Mesodermal cell (in vitro differentiated cells): ENCODE measurements around the gene WHAMM.
A peak's percentile ranks its signal among the peaks of the same experiment; 100 is the strongest.

Experiments
- H3K27ac ChIP-seq: 2 replicates; pipeline ENCODE4 v1.7.0; 2013; ENCODE audit warnings: mild to moderate bottlenecking, low read depth, low read length, moderate library complexity; ENCODE audit not compliant: severe bottlenecking
- H3K36me3 ChIP-seq: 2 replicates; pipeline ENCODE4 v1.7.1; 2013; ENCODE audit warnings: mild to moderate bottlenecking, low read length, moderate library complexity; ENCODE audit not compliant: control insufficient read depth, insufficient read depth
- H3K4me1 ChIP-seq: one replicate; pipeline ENCODE4 v1.7.1; 2013; ENCODE audit warnings: mild to moderate bottlenecking, low read length; ENCODE audit not compliant: insufficient read depth, control insufficient read depth, poor library complexity, severe bottlenecking
- H3K4me3 ChIP-seq: 2 replicates; pipeline ENCODE4 v1.7.0; 2013; ENCODE audit warnings: low read length, control low read depth, mild to moderate bottlenecking; ENCODE audit not compliant: insufficient read depth, poor library complexity, severe bottlenecking; ENCODE audit errors: extremely low read depth
- H3K9me3 ChIP-seq: 2 replicates; pipeline ENCODE4 v1.7.1; 2013; ENCODE audit warnings: mild to moderate bottlenecking, low read length, moderate library complexity; ENCODE audit not compliant: control insufficient read depth
- WGBS, 2 experiments: methylation state at CpG; one replicate each; pipeline ENCODE4 v1.1.5; 2013; ENCODE audit warnings: missing lambda C conversion rate in 2 of 2; ENCODE audit not compliant: insufficient coverage in 2 of 2; 5-methylcytosine and 5-hydroxymethylcytosine counted together

The WHAMM gene

GRCh38 chr15:82840166-82840565 lies 30.7 kb downstream of the WHAMM start:
- 94% methylated on average over 2 to 3 of the region's 4 CpGs for WGBS, 2 experiments
- no peaks in the 10 kb centered on the region for H3K9me3 ChIP-seq
- H3K36me3 ChIP-seq, result peaks cover 29% of the 10 kb centered on the region
- no peaks in the 10 kb centered on the region for H3K4me1 ChIP-seq
- H3K4me3 ChIP-seq, result no peak overlapping the region
- H3K27ac ChIP-seq, result no peak overlapping the region

GRCh38 chr15:82843566-82843965 lies 34.1 kb downstream of the WHAMM start:
- Histone ChIP-seq H3K9me3 (no peaks in the 10 kb centered on the region), H3K27ac (no peak overlapping the region), H3K4me3 (no peak overlapping the region), H3K36me3 (no peaks in the 10 kb centered on the region), H3K4me1 (no peaks in the 10 kb centered on the region)
- WGBS, 2 experiments, result 100% methylated on average over 1 of the region's 3 CpGs

GRCh38 chr15:82845686-82846085 lies 36.3 kb downstream of the WHAMM start:
- Histone ChIP-seq H3K4me1 (peaks cover 4% of the 10 kb centered on the region), H3K36me3 (no peaks in the 10 kb centered on the region), H3K4me3 (no peak overlapping the region), H3K9me3 (no peaks in the 10 kb centered on the region), H3K27ac (no peak overlapping the region)
- 72 to 84% methylated on average over 7 of the region's 7 CpGs for WGBS, 2 experiments

GRCh38 chr15:82846621-82847020 lies 37.2 kb downstream of the WHAMM start:
- Histone ChIP-seq H3K4me1 (peaks cover 4% of the 10 kb centered on the region), H3K9me3 (no peaks in the 10 kb centered on the region), H3K4me3 (no peak overlapping the region), H3K27ac (no peak overlapping the region), H3K36me3 (no peaks in the 10 kb centered on the region)
- WGBS, 2 experiments, result 78% methylated on average over 3 of the region's 4 CpGs; no CpG with 5 or more reads in 1 of the 2 experiments

- WGBS, 2 experiments, result 68 to 70% methylated on average over 2 to 5 of the region's 8 CpGs
- Histone ChIP-seq H3K9me3 (no peaks in the 10 kb centered on the region), H3K36me3 (no peaks in the 10 kb centered on the region), H3K4me3 (no peak overlapping the region), H3K27ac (no peak overlapping the region), H3K4me1 (peaks cover 4% of the 10 kb centered on the region)
These were observed 38.3 kb downstream of the WHAMM start for GRCh38 chr15:82847703-82848102.

GRCh38 chr15:82848241-82848993 lies 39.0 kb downstream of the WHAMM start:
- WGBS, 2 experiments, result 90 to 91% methylated on average over 5 to 6 of the region's 9 CpGs
- Histone ChIP-seq H3K4me1 (peaks cover 4% of the 10 kb centered on the region), H3K4me3 (no peak overlapping the region), H3K27ac (no peak overlapping the region), H3K9me3 (no peaks in the 10 kb centered on the region), H3K36me3 (no peaks in the 10 kb centered on the region)

GRCh38 chr15:82849556-82850512 lies 40.4 kb downstream of the WHAMM start:
- Histone ChIP-seq H3K27ac (peak overlapping the region; percentile 71), H3K36me3 (no peaks in the 10 kb centered on the region), H3K9me3 (no peaks in the 10 kb centered on the region), H3K4me3 (no peak overlapping the region), H3K4me1 (peaks cover 4% of the 10 kb centered on the region)
- 31 to 35% methylated on average over 20 to 22 of the region's 23 CpGs for WGBS, 2 experiments

- no peak overlapping the region for H3K27ac ChIP-seq
- 82 to 98% methylated on average over 6 to 7 of the region's 7 CpGs for WGBS, 2 experiments
These were observed 41.3 kb downstream of the WHAMM start for GRCh38 chr15:82850731-82851130.

GRCh38 chr15:82851306-82851850 lies 42.0 kb downstream of the WHAMM start:
- Histone ChIP-seq H3K27ac (no peak overlapping the region), H3K4me3 (no peak overlapping the region), H3K36me3 (no peaks in the 10 kb centered on the region), H3K9me3 (no peaks in the 10 kb centered on the region), H3K4me1 (peaks cover 4% of the 10 kb centered on the region)
- WGBS, 2 experiments, result 92 to 96% methylated on average over 8 to 12 of the region's 14 CpGs

More at GRCh38 chr15:82850731-82851130, 41.3 kb downstream of the WHAMM start:
- no peaks in the 10 kb centered on the region for H3K9me3 ChIP-seq
- peaks cover 4% of the 10 kb centered on the region for H3K4me1 ChIP-seq
- no peaks in the 10 kb centered on the region for H3K36me3 ChIP-seq
- H3K4me3 ChIP-seq, result no peak overlapping the region

- peaks cover 4% of the 10 kb centered on the region for H3K4me1 ChIP-seq
- 83 to 84% methylated on average over 8 to 9 of the region's 9 CpGs for WGBS, 2 experiments
- no peaks in the 10 kb centered on the region for H3K36me3 ChIP-seq
- no peak overlapping the region for H3K27ac ChIP-seq
- H3K4me3 ChIP-seq, result no peak overlapping the region
- H3K9me3 ChIP-seq, result no peaks in the 10 kb centered on the region
These were observed 42.6 kb downstream of the WHAMM start for GRCh38 chr15:82851981-82852511.
